Midbrain (tissue), 1 donor: Measurements from ENCODE around the gene FBXW7.

ENCODE experiments used
- DNase-seq: peaks from one replicate; lab custom pipeline; 2025; lab: John Stamatoyannopoulos, UW

Gene FBXW7

DNA sequence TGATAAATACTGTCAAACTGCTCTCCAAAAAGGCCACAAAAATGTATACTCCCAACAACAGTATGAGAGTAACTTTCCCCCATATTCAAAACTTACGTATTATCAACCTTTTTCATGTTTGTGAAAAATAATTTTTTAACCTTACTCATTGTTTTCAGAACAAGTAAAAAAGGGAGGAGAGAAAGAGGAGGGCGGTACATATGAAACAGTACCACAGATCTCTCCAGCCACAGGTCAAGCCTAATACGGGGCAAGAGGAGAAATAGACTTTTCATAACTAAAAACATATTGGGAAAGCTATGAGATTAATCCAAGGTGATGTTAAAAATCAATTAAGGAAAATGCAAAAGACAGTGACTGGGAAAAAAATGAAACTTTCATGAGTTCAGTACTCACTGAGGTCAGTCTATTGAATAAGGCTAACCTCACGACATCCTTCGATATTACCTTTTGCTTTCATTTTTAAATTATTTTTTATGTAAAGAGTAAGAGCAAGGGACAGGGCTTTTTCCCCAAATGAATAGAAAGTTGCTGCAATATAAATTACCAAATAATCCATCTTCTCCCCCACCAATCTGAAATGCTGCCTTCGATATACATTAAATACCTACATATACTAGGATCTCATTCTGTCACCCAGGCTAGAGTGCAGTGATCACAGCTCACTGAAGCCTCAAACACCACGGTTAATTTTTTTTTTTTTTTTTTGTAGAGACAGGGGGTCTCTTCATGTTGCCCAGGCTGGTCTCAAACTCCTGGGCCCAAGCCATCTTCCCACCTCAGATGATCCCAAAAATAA, 25.3 kb downstream of the FBXW7 start:
- no peak for DNase-seq

DNA sequence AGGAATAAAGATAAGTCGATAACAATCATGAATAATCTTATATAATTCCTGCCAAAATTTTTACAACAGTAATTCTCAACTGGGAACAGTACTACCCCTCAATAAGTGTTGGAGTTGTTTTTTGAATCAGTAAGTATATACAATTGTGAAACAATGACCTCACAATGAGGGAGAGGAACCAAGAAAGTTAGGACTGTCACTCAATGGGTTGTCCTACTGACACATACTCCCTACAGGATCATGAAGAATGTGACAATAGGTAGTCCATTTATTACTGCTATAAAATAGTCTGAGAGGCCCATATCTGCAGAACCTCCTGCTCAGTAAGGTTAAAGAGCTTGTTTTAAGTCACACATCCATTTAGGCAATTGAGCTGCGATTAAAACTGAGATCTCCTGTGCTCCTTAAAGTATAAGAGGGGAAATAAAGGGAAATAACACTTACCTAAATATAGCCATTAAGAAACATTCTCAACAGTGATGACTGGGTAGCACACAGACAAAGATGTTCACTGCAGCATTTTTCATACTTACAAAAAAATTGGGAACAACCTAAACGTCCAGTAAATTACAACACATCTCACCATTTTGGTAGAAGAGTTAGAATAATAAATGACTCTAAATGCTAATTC, 26.2 kb downstream of the FBXW7 start:
- DNase-seq = no peak

DNA sequence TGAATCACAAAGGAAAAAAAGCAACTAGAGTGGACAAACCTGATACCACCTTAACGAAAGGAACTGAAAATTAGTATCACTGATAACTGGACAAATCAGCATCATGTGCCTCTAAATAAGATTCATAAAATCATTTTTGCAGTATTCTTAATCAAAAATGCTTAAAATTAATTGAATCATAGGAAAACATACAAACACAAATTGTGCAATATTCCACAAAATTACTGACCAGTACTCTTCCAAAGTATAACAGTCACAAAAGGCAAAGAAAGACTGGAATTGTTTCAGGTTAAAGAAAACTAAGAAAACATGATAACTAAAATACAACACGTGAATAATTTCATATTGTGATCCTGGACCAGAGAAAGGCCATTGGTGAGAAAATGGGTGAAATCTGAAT, 27.1 kb downstream of the FBXW7 start:
- DNase-seq = no peak

DNA sequence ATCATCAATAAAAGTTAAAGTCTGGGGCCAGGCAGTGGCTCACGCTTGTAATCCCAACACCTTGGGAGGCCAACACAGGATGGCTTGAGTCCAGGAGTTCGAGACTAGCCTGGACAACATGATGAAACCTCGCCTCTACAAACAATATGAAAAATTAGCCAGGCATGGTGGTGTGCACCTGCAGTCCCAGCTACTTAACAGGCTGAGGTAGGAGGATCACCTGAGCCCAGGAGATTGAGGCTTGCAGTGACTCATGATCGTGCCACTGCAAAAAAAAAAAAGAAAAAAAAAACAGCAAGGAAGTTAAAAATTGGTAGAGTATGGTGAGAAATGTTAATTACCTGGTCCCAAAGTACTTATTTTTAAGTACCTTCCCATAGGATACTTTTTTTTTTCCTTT, 27.5 kb downstream of the FBXW7 start:
- no peak for DNase-seq

GRCh38 chr4:152503653-152504290, 32.1 kb downstream of the FBXW7 start:
- no peak for DNase-seq

DNA sequence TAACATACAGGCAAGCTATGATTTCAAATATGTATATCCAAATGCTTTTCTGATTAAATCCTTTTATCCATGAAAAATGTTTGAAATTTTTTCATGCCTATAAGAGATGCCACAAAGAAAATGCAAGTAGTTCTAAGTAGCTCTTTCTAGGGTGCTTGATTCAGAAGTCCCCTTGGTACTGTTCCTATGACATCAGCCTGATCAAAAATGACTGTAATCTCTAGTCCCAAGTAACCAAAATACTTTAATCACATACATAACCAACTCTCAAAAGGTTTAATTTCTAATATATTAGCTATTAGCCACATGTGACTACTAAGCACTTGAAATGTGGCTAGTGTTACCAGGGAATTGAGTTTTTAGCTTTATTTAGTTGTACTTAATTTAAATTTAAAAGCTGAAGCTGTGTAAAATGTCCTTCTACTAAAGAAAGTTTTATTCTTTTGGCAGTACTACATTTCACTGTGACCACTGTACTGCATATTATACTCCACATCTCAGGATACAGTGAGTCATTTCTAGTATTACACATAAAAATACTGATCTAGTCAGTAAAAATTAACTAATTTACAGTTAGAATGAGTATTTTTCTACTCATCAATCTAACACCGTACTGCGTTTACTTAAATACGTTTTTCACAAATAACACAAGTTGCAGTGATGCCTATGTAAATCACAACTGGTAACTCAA, 33.9 kb downstream of the FBXW7 start:
- no peak for DNase-seq

DNA sequence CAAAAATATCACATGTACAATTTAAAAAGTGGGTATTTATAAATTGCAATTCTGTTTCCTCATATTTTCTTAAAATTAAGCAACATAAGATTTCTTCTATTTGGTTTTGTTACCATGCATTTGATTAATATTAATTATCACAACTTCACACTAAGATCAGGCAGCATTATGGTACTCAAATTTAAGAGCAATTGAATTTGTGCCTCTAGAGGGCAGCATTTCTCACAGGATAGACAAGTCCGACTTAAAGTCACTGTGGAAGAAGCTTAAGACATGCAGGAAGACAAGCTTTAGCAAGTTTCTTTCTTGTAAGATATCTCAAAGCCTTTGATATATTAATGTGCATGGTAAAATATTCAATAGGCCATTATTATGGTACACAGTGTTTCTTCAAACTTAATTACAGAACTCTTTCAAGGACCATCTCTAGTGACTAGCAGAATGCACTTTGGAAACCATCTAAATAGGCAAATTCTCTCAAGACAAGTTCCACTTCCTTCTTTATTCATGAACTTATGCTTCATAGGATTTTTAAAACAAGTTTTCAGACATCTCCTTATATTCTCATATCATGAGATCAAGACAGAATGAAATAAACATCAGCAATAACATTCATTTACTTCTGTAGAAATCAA, 35.0 kb downstream of the FBXW7 start:
- DNase-seq = peak; percentile 85

GRCh38 chr4:152500275-152500674, 35.6 kb downstream of the FBXW7 start:
- no peak for DNase-seq

- DNase-seq = no peak
Observed at GRCh38 chr4:152499344-152499743, 36.5 kb downstream of the FBXW7 start.

- no peak for DNase-seq
Observed at GRCh38 chr4:152494020-152494419, 41.9 kb downstream of the FBXW7 start.

DNA sequence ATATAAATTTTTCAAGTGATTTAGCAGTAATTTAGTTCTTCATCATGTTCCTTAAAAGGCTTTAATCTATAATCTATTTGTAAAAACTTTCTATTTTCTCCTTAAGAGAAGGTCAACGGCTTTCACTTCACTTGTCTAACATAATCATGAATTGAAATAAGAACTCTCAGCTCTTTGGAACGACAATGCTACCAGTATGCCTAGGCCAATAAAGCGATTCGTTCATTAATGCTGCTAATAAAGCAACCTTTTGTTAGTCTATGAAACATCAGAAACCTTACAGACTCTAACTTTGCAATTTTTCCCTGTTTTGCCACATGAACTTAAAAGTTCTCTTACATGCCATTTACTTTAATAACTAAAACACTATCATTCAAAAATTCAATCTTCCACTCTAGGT, 47.6 kb downstream of the FBXW7 start:
- peak; percentile 24 for DNase-seq

DNA sequence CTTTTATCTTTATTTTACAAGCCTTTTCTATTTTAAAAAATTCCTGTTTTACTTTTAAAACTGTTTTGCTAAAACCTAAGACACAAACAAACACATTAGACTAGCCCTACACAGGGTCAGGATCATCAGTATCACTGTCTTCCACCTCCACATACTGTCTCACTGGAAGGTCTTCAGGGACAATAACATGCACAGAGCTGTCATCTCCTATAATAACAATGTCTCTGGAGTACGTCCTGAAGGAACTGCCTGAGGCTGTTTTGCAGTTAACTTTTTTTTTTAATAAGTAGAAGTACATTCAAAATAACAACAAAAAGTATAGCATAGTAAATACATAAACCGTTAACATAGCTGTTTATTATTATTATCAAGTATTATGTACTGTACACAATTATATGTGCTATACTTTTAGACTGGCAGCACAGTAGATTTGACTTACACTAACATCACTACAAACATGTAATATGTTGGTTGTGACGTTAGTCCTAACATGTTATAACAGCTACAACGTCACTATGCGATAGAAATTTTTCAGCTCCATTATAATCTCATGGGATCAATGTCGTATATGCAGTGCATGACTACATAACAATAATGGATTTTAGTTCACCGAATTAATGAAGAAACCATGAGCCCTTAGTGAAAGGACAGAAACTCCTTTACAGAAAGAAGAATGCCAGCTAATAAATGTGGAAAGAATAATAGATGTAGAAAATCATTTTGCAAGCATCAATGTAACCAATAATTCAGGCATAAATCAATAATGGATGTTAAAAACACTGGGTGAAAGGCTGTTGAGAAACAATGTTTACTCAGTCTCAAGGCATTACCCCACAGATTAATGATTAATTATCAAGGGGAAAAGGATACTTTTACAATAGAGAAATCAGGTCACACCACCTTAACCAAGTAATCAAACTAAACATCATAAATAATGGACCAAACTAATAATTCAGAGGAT, 49.2 kb downstream of the FBXW7 start:
- no peak for DNase-seq

DNA sequence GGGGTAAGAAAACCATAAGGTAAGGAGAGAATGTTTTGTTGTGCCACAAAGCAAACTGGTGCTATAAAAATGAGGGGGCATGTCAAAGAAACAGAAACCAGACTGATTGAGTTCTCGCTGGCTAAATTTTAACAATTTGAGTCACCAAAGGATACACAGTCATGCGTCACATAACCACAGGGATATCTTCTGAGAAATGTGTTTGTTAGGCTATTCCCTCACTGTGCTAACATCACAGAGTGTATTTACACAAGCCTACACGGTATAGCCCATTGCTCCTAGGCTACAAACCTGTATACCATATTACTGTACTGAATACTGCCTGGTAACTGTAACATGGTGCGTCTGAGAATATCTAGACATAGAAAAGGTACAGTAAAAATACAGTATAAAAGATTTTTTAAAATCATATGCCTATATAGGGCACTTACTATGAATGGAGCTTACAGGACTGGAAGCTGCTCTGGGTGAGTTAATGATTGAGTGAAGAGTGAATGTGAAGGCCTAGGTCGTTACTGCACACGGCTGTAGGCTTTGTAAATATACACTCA, 50.1 kb downstream of the FBXW7 start:
- no peak for DNase-seq

DNA sequence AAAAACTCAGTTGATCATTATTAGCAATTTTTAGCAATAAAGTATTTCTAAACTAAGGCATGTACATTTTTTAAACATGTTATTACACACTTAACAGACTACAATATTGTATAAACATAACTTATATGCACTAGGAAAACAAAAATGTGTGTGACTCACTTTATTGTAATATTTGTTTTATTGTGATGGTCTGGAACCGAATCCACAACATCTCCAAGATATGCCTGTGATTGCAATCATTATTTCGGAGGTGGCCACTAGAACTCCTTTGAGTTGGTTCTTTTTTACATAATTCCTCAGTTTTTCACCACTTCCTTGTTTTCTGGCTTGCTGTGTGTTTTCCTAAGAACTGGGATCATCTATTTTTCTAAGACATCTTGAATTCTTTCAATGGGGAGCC, 53.7 kb downstream of the FBXW7 start:
- no peak for DNase-seq

DNA sequence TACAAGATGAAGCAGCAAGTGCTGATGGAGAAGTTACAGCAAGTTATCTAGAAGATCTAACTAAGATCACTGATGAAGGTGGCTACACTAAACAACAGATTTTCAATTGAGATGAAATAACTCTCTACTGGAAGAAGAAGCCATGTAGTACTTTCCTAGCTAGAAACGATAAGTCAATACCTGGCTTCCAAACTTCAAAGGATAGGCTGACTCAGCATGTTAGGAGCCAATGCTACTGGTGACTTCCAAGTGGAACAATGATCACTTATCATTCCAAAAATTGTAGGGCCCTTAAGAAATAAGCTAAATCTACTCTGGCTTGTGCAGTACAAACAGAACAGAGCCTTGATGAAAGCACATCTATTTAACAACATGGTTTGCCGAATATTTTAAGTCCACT, 55.0 kb downstream of the FBXW7 start:
- DNase-seq = no peak

- no peak for DNase-seq
Observed at GRCh38 chr4:152480326-152480725, 55.6 kb downstream of the FBXW7 start.

GRCh38 chr4:152479428-152480026, 56.4 kb downstream of the FBXW7 start:
- no peak for DNase-seq

- no peak for DNase-seq
Observed at GRCh38 chr4:152478461-152479237, 57.2 kb downstream of the FBXW7 start.

DNA sequence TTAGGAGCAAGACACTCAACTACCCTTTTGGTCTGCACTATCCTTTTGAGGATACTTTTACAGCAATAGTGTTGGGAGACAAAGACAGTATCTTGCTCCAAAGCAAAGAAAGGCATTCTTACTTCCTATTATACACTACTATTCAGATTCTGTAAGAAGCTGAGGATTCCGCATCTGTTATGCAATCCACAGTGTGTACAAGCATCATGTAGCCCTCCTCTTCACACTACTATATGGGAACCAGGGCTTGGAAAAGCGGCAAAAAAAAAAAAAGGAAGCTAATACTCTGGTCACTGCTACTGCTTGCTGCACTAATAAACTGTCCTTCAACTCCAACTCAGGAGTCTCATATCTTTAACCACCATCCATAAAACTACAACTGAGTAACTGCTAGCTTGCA, 59.1 kb downstream of the FBXW7 start:
- DNase-seq = no peak
